Activated effector memory CD4-positive, alpha-beta T cell treated with Interleukin-2 at 50 U/mL for 16 hours (primary cell): Measurements from ENCODE around the gene PDLIM5.

Source experiments
- DNase-seq: peaks from one replicate; pipeline ENCODE4 v3.0.0-alpha.2; 2020

The PDLIM5 gene

DNA sequence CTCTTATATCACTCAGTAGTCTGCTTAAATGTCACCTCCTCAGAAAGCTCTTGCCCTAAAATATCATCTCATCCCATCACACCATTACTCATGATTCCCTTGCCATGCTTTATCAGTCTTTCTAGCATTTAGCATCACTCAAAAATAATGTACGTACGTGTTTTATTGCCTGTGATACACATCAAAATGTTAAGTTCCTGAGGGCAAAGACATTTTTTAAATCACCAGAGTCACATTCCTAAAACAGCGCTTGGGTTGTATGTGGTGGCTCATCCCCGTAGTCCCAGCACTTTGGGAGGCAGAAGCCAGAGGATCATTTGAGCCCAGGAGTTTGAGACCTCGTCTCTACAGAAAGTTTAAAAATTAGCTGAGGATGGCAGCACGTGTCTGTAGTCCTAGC is 21.3 kb upstream of the PDLIM5 start:
- no peak for DNase-seq

DNA sequence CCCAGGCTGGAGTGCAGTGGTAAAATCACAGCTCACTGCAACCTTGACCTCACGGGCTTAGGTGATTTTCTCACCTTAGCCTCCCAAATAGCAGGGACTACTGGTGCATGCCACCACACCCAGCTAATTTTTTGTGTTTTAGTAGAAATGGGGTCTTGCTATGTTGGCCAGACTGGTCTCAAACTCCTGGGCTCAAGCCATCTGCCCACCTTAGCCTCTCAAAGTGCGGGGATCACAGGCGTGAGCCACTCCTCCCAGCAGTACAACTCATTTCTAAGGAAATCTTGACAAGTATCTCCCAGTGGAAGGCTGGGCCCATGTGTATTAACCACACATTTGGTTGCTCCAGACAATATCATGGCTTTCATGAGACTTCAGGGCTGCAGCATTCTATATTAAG is 20.4 kb upstream of the PDLIM5 start:
- DNase-seq: no peak

DNA sequence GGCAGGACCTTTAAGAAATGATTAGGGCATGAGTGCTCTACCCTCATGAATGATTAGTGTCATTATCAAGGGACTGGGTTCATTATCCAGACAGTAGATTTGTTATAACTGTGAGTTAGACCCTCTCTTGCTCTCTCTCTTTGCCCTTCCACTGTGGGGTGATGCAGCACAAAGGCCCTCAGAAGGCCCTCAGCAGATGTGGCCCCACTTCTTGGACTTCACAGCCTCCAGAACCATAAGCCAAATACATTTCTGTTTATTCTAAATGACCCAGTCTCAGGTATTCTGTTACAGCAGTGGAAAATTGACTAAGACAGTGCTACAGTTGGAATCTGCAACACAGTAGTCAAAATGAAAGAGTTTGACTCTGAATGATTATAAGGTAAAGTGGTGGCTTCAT is 17.2 kb upstream of the PDLIM5 start:
- DNase-seq: no peak

DNA sequence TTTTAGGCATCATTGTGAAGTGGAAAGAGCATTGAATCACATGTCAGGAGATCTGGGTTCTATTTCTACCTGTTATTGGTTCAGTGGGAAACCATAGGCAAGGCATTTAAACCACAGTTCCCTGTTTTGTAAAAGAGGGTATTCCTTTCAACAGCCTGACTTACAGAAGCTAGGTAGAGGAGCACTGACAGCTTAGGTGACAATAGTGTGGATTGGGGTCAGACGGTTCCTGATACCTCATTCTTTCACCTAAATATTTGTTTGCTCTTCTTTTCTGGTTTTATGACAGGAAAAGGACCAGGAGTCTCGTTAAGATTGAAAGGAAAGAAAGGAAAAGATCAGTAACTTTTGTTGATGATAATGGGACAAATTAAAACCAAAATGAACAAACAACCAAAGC is 15.9 kb upstream of the PDLIM5 start:
- no peak for DNase-seq

DNA sequence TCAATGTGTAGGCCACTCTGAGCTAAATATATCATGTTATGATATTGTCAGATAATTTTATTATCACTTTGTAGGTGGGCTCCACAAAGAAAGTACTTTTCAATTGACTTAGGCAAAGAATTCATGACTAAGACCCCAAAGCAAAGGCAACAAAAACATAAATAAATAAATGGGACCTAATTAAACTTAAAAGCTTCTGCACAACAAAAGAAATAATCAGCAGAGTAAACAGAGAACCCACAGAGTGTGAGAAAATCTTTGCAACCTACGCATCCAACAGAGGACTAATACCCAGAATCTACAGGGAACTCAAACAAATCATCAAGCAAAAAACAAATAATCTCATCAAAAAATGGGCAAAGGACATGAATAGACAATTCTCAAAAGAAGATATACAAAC is 15.2 kb upstream of the PDLIM5 start:
- DNase-seq: no peak

DNA sequence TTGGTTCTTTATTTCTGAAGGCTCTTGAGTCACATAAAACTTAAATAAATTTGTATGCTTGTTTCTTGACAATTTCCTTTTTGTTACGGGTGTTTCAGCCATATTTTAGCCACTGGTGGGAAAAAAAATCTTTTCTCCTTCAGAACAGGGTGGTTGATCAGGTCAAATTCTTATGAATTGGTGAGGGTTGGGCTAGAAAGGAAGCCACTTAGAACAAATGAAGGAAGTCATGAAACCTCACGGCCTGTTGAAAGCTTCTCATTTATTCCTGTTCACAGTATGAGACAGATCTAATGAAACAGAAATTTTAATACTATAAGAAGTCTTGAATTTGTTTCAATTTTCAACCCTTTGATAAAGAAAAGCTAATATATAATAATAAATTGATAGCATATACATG is 12.1 kb upstream of the PDLIM5 start:
- no peak for DNase-seq

DNA sequence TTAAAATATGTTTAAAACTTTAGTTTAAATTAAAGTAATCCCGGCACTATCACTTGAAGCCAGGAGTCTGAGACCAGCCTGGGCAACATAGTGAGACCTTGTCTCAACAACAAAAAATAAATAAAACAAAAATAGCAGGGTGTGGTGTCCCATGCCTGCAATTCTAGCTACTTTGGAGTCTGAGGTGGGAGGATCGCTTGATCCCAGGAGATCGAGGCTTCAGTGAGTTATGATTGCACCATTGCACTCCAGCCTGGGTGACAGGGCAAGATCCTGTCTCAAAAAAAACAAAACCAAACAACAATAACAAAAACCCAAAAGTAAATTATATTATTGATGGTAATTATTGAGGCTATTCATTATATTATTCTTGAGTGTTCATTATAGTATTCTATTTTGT is 9.9 kb upstream of the PDLIM5 start:
- DNase-seq: no peak

DNA sequence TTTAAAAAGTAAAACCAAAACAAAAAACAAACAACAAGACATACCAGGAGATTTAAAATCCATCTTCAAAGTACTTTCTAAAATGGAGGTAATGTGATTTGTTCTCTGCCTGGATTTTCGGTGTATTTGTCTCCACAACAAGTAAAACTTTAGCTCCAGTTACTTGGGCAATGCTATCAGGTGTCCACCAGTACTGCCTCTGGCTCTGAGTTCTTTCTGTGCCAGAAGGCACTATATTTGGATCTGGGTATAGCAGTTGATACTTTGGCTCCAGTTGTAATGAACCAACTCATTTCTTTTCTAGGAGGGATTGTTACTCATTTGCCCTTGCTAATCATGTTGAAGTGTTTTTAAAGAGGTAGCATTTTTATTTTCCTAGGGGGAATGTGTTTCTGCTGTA is 9.5 kb upstream of the PDLIM5 start:
- DNase-seq: no peak

DNA sequence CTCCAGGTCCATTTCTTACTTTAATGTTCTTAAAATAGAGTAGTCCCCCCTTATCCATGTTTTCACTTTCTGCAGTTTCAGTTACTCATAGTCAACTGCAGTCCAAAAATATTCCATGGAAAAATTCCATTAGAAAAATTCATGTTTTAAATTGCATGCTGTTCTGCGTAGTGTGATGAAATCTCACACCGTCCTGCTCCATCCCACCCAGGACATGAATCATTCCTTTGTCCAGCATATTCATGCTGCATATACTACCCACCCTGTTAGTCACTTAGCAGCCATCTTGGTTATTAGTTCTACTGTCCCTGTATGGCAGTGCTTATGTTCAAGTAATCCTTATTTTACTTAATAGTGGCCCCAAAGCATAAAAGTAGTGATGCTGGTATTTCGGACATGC is 5.4 kb upstream of the PDLIM5 start:
- DNase-seq: no peak

DNA sequence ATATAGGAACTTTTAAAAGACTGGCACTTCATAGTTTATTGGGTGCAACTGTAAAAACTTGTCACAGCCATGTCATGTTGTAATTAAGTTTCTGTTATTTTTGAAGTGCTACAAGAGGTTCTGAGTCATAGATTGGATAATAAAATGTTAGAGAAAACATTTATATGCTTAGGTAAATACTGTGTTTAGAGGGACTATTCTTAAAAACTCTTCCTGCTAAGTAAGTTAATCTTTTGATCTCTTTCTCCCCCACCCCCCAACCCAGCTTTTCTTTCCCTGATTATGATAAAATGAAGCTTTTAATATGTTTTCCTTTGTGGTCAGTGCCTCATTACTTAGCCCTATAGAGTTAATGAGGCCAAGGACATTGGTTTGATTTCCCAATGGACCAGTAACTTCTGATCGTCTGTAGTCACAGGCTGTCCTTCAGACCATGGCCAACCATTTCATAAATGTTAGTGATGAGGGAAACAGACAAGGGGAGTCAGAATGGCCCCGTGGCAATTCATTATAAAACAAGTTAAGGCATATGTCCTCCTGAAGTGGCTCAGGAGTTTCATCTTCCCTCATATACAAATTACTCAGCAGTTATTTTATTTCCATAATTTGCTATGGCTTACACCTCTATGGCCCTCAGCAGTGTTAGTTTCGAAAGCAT is 3.9 kb upstream of the PDLIM5 start:
- no peak for DNase-seq

DNA sequence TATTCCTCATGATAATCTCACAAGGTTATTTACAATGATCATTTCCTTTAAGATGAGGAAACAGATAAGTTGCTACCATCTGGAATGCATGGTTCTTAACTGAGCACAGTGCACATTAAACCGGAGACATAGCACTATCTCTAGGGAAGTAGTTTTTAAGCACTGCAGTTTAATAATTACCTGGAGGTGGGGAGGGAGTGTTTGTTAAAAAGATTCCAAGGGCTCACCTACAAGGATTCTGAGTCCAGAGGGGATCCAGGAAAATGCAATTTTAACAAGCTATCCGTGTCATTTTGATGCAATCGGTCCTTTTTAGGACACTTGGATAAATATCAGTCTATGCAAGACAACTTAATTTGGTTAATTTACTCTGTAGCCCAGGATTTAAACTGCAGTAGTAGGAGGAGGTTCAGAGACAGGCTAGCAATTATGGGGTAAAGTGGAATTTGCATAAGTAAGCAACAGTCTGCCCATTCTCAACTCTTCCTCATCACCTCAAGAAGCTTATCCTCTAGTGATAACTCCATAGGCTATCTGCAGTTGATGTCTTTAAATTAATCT is 2.8 kb upstream of the PDLIM5 start:
- DNase-seq: no peak

DNA sequence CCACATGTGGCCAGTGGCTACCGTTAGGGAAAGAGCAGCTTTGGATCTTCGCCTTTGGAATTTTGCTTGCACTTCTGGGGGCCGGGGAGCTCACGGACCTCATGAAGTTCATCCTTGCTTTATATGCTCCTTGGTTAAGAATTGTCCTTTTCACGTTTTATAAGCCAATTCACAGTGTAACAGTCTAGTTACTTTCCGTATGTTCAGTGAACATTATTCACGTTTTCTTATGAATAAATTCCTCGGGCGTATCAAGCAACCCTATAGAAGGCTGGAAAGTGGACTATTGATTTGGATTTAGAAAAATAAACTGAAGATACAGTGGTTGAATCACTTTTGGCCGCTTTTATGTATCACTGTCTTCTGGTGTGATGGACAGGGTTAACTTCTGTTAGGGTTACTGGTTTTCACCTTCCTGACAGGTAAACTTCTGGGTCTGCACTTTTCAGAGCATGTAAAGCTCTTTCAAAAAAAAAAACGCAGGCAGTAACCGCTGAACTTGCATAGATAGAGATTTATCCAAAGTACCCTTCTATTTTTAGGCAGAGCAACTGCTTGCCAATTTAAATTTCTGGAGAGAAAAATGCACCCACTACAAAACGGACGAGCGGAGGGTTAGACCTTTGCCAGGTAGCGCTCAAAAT is 569 bp upstream of the PDLIM5 start:
- DNase-seq: no peak

DNA sequence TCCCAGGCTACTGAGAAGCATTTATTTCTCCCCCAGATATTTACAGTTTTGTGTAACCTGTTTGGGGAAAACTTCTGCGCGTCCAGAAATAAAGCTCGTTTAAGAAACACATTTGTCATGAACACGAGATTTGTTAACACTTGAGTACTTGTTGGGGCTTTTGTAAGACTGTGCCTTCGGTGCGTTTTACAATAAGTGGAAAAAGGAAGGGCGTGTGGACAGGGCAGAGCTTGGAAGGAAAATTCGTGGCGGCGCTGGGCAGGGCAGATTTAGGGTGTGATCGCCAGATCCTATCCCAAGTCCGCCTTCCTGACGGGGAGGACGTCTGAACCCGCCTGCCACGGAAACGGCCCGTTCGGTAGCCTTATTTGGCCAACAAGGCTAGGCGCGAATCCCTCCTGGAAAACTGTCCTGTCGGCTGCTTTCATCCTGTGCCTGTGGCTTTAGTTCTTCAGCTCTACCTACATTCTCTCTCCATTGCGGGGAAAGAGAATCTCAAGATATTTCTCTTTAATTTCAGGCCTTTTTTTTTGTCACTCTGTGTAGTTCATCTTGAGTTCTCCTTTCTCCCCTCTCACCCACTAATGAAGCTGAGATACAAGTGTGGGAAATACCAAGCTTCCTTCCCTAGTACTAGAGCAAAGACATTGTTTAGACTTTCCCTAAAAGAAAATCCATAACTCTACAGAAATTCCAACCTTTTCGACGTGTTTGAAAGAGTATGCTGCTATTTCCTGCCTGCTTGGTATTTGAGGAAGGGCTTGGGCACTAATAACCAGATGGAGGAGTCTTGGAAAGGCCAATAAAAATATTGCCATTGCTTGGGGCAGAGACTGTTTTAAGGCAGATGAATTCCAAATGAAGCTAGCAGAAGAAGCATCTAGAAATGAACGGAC is 982 bp downstream of the PDLIM5 start:
- DNase-seq: no peak

DNA sequence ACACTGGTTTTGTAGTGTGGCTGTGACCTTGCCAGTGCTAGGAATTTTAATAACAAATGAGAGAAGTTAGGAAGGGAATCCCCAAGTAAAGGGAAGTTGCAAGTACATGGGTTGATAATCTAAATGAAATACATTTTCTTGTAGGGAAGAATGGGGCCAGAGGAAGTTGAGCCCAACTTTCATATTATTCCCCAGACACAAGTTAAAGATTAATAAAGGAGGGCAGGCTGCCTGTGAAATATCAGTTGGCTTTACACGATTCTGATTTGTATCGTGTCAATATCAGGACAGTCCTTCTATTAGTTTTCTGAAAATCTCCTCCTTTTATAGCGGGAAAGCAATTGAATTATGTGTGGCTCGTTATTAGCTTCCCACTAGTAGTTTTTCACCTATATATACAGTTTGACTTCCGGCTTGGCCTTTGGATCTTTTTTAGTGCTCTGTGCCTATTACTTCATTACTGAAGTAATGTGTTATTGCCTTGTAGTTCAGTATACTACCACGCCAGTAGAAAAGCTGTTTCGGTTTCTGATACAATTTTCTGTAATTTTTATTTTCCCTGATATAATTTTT is 1.7 kb downstream of the PDLIM5 start:
- no peak for DNase-seq

DNA sequence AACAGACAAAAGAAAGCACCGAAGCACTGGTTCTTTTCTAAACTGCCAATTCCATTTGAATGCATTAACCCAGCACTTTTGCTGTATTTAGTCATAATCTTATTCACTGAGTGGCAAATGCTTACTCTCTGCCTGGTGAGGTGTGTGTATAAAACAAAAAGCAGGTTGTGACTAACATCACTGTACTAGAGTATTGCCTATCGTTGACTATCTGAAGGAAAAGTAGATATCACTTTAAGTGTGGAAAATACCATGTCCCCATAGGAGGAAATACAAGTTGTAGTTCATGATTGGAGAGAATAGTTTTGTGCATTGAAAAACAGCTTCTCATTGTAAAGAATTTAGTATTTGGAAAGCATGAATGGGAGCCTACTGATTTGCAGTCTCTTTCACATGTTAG is 2.7 kb downstream of the PDLIM5 start:
- DNase-seq: no peak

DNA sequence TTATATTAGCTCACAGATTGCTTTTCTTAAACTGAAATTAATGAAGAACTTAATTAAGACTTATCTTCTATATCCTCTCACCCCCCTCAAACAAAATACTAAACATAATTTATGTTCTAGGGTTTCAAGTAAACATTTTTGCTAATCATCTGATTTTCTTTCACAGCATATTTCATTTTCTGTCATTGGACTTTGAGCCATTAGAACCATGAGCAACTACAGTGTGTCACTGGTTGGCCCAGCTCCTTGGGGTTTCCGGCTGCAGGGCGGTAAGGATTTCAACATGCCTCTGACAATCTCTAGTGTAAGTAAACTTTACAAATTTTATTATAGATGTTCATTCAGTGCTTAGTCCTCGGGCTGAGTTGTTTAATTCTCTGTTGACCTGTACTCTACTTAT is 3.3 kb downstream of the PDLIM5 start:
- DNase-seq: no peak

DNA sequence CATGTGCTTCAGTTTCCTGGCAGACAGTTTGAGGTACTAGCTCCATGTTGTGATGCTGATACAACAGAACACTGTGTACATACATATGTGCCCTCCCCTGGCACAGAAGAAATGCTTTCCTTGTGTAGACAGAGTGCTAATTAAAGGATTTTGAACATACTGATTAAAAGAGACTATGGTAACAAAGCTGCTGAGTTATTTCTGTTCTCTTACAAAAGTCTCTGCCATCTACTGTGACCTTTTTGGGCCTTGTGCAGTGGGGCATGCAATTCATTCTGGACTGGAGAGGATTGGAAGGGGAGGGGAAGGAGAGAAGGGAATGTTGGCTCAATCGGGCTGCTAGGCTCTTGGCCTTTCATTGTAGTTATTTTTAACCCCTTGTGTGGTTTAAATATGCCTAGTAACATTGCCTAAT is 6.0 kb downstream of the PDLIM5 start:
- DNase-seq: no peak

DNA sequence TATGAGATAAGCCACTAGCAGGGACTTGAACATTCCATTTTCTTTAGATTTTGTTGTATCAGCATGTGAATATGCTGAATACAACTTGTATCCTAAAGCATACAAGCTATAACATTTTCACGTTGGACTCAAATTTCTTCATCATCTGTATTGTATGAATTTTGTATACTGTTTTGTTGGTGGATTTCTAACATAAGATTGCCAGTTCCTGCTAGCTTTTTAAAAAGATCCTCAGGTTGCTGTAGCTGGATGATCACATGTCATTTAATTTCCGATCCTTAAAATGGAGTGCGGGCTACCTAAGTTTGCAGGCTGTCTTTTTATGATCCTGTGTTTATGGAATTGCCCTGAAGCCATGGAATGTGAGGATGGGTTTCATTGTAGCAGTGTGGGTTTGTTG is 6.9 kb downstream of the PDLIM5 start:
- DNase-seq: no peak

DNA sequence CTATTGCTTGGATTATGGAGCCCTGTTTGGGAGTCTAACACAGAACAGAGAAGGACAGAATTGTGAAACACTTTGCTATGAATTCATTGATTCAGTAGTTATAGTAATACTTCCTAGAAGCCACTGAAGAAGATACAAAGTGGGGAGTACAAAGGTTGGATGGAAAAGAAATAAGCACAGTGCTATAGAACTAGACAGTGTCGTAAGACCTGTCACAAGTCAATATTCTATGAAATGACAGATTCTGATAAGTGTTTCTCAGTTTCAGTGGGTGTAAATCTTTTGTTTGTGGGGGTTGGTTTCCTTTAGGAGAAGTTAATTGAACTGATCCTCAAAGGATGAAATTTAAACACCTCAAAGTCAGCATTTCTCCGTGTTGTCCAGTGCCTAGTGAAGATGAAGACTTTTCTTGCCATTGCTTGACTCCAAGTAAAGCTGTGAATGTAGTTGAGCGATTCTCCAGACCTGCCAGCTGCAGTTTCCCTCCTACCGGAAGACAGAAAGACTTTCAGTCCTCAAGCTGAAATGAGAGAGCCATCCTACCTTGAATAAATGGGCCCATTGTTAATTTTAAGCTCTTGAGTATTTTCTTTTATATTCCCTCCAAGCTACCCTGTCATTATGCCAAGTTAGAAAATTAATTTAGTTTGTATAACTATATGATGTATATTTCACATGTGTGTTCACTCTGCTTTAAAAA is 7.9 kb downstream of the PDLIM5 start:
- DNase-seq: no peak

DNA sequence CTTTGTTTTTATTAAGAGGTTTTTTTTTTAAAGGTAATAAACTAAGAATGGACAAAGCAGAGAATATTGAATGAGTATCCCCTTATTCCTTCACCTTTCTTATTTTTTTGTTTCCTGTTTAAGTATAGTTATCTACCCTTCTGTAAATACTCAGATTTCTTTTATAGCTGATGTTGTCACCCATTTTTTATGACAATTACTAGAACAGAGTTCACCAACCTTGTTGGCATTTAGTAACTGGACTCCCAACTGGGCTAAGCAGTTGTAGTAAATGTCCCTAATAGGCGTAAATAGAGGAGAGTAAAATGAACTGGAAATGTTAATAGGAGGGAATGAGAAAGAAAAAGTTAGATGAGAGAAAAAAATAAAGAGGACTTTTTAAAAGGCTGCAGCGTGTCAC is 9.8 kb downstream of the PDLIM5 start:
- DNase-seq: no peak

DNA sequence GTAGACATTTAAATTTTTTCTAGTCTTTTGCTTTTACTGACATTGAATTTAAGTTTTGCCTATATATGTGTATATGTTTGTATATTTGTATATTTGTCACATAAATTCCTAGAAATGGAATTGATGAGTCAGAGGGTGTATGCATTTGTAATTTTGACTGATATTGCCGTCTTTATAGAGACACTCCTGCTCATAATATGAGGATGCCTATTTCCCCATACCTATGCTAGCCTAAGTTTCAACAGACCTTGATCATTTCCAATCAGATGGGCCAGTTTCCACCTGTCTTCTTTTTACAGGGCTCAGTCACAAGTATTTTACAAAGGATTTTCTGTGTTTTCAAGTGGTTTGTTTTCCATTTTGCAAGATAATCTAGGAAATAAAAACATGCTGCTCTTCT is 10.8 kb downstream of the PDLIM5 start:
- DNase-seq: no peak

DNA sequence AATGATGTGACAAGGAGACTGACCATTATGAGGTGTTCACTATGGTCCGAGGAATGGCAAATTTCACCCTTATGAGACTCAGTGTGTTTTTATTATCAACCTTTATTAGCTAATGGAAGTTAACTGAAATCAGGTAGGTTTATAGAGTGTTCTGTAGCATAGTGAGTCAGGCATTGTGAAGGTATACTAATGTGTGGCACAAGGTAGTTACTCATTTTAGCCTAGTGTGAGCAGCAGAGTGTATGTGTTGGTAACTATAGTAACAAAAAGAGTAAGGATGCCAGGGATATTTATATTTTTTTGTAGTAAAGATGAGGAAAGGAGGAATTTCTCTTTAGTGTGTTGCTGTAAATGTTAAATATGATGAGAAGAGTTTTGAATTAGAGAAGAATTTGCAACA is 12.0 kb downstream of the PDLIM5 start:
- no peak for DNase-seq

DNA sequence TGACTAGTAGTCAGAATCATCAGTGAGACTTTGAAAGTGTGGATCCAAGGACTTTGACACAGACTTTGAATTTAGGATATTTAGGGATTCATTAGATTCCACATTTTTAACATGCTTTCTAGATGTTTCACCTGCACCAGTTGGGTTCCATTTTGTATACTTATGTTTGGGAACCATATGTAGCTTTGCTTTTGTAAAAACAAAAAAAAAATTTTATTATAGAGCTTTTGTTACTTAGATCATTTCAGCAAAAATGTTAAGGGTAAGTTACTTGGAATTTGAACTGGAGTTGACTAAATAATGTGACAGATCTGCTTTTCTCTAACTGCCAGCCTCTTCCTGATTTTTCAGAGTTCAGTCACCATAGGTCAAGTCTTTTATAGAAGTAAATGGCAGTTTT is 14.6 kb downstream of the PDLIM5 start:
- no peak for DNase-seq
